HG02981 (cell line): ENCODE results near the gene NT5C3A.
A peak's percentile ranks its signal among the peaks of the same experiment; 100 is the strongest.
"Not testable (repeated sequence)": the region's sequence is repeated elsewhere in the genome, so short reads cannot be mapped to it uniquely, and the experiment has no call there.

Experiments
- ATAC-seq: cut with Tn5 transposase; IDR thresholded peaks from one replicate; pipeline ENCODE4 v1.9.1; 2021; ENCODE audit warnings: mild to moderate bottlenecking, moderate library complexity; ENCODE audit not compliant: unreplicated experiment

The NT5C3A gene

GRCh38 chr7:33062023-33062781, at the start of gene NT5C3A:
Gene NT5C3A, minus strand, starts transcription at chr7:33062776. Its CDS starts 71 bp downstream, at chr7:33062705.
- ATAC-seq, result peak; percentile 0

GRCh38 chr7:33111614-33112013, 49.0 kb upstream of the NT5C3A start:
- ATAC-seq, result no peak

GRCh38 chr7:33109758-33110238, 47.2 kb upstream of the NT5C3A start:
- ATAC-seq, result no peak

- ATAC-seq, result peak; percentile 91
Measured at GRCh38 chr7:33109005-33109757, 46.6 kb upstream of the NT5C3A start, which contains the start of gene RP9. Gene RP9, minus strand, starts transcription at chr7:33109404. Its CDS starts 32 bp downstream, at chr7:33109372.

GRCh38 chr7:33108554-33109004, 46.0 kb upstream of the NT5C3A start:
- ATAC-seq, result peak; percentile 10

GRCh38 chr7:33107136-33108066, 44.8 kb upstream of the NT5C3A start:
- ATAC-seq, result no peak

- no peak for ATAC-seq
Measured at GRCh38 chr7:33101906-33102305, 39.3 kb upstream of the NT5C3A start.

GRCh38 chr7:33100770-33101169, 38.2 kb upstream of the NT5C3A start:
- no peak for ATAC-seq

GRCh38 chr7:33099154-33099940, 36.8 kb upstream of the NT5C3A start:
- ATAC-seq, result no peak

- not testable (repeated sequence) for ATAC-seq
Measured at GRCh38 chr7:33094745-33095275, 32.2 kb upstream of the NT5C3A start.

GRCh38 chr7:33093266-33093665, 30.7 kb upstream of the NT5C3A start:
- ATAC-seq, result no peak

- ATAC-seq, result no peak
Measured at GRCh38 chr7:33091641-33092191, 29.1 kb upstream of the NT5C3A start.

GRCh38 chr7:33091111-33091531, 28.5 kb upstream of the NT5C3A start:
- no peak for ATAC-seq

GRCh38 chr7:33089142-33089541, 26.6 kb upstream of the NT5C3A start:
- ATAC-seq, result no peak

GRCh38 chr7:33087858-33088257, 25.3 kb upstream of the NT5C3A start:
- ATAC-seq, result no peak

GRCh38 chr7:33087356-33087755, 24.8 kb upstream of the NT5C3A start:
- ATAC-seq, result no peak

GRCh38 chr7:33079763-33080690, 17.5 kb upstream of the NT5C3A start:
- no peak for ATAC-seq

- no peak for ATAC-seq
Measured at GRCh38 chr7:33079096-33079495, 16.5 kb upstream of the NT5C3A start.
